Stimulated activated CD4-positive, alpha-beta T cell treated with anti-CD3 and anti-CD28 coated beads, Interleukin-2, amount 100 ng/mL, for 4 hours (primary cell): Measurements from ENCODE around the gene WNT10A.

Experiments used
- DNase-seq: peaks from one replicate; pipeline ENCODE4 v3.0.0-alpha.2; 2020; ENCODE audit warnings: low read depth

The WNT10A gene

GRCh38 chr2:218857371-218858137 is 23.1 kb upstream of the WNT10A start:
- no peak for DNase-seq

GRCh38 chr2:218858138-218858445 is 22.6 kb upstream of the WNT10A start:
- DNase-seq, result no peak

GRCh38 chr2:218858671-218859555 is 21.7 kb upstream of the WNT10A start:
- no peak for DNase-seq

- no peak for DNase-seq
Observed at GRCh38 chr2:218859556-218859987, 21.1 kb upstream of the WNT10A start, which contains the start of gene WNT6. WNT6 (plus strand) TSS chr2:218859805; CDS start chr2:218860038, 233 bp downstream.

- DNase-seq, result no peak
Observed at GRCh38 chr2:218859988-218860831, 20.4 kb upstream of the WNT10A start.

GRCh38 chr2:218860950-218861381 is 19.7 kb upstream of the WNT10A start:
- DNase-seq, result no peak

- DNase-seq, result no peak
Observed at GRCh38 chr2:218861645-218862318, 18.9 kb upstream of the WNT10A start.

GRCh38 chr2:218863021-218863520 is 17.6 kb upstream of the WNT10A start:
- no peak for DNase-seq

GRCh38 chr2:218865396-218865795 is 15.3 kb upstream of the WNT10A start:
- DNase-seq, result no peak

- DNase-seq, result no peak
Observed at GRCh38 chr2:218865999-218866398, 14.7 kb upstream of the WNT10A start.

GRCh38 chr2:218867900-218868299 is 12.8 kb upstream of the WNT10A start:
- DNase-seq, result no peak

- no peak for DNase-seq
Observed at GRCh38 chr2:218869064-218869463, 11.6 kb upstream of the WNT10A start.

GRCh38 chr2:218870984-218871344 is 9.7 kb upstream of the WNT10A start:
- DNase-seq, result no peak

- peak; percentile 38 for DNase-seq
Observed at GRCh38 chr2:218871345-218872302, 9.0 kb upstream of the WNT10A start.

- DNase-seq, result no peak
Observed at GRCh38 chr2:218872645-218873358, 7.8 kb upstream of the WNT10A start.

GRCh38 chr2:218873359-218874194 is 7.1 kb upstream of the WNT10A start:
- DNase-seq, result no peak

GRCh38 chr2:218875692-218876246 is 4.9 kb upstream of the WNT10A start:
- no peak for DNase-seq

- DNase-seq, result peak; percentile 61
Observed at GRCh38 chr2:218876562-218877219, 4.0 kb upstream of the WNT10A start.
